Activated CD4-positive, CD25-positive, alpha-beta regulatory T cell (primary cell): Measurements from ENCODE around the gene PRR35.

ENCODE experiments used
- DNase-seq, 4 experiments: peaks; one replicate each; lab custom pipeline; 2025; lab: John Stamatoyannopoulos, UW

Gene PRR35

DNA sequence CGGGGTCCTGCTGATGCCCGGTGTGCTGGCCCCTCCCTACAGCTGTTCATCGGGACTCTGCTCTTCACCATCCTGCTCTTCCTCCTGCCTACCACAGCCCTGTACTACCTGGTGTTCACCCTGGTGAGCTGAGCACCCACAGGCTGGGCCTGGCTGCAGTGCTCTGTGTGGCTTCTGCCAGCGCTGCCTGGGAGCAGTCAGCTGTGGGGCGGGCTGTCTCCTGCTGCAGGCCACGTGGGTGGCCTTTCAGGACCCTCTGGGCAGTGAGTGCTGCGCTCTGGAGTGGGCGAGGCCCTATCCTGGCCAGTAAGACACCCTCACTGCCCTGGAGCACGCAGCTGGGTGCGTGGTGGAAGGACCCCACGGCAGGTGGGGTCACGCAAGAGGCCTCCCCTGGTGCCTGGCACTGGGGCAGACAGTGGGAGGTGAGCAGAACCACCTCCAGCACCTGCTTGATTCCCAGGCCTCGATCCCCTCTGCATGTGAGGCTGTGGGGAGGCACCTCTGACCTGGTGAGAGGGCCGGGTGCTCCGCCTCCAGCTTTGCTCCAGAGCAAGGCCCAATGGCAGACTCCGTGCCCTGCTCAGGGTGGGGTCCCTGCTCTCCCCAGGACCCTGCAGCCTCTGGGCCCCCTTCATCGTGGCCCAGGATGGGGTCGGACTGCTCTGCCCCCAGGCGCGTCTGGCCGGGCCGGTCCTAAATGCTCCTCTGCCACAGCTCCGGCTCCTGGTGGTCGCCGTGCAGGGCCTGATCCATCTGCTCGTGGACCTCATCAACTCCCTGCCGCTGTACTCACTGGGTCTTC is 20.1 kb downstream of the PRR35 start:
- no peak for DNase-seq

GRCh38 chr16:580946-581498 is 20.8 kb downstream of the PRR35 start:
- no peak for DNase-seq

- no peak for DNase-seq
Measured at GRCh38 chr16:582218-582613, 22.0 kb downstream of the PRR35 start.

GRCh38 chr16:582614-583331 is 22.6 kb downstream of the PRR35 start:
- DNase-seq = no peak

GRCh38 chr16:583470-583814 is 23.2 kb downstream of the PRR35 start:
- no peak for DNase-seq

DNA sequence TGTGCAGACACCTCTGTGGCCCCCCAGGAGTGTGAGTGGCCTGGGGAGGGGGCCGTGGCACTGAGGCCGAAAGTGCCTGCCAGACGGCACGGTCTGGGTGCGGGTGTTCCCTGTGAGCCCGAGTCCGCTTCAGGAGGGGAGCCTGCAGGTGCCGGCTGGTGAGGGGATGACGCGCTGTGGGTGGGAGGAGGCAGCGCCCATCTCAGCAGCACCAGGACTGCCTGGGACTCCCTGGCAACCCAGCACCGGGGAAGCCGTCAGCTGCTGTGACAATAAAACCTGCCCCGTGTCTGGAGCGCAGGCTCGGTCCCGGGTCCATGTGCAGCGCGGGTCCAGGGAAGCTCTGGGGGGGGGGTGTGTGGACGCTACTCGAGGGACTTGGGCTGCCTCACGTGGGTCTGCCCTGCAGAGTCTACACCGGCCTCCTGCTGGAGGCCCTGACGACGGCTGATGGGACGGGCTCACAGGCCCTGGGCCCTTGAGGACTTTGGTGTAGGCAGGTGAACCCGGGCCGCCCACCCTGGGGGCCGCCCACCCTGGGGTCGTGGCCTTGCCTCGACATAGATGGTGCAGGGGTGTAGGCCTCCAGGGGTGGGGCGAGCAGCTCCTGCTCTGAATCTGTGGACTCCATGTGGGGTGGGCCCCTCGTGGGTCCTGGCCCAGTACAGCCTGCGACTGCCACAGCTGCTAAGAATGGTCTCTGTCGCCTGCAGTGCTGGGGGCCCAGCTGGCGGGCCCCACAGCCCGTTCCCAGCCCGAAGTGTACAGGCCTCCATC is 23.8 kb downstream of the PRR35 start:
- DNase-seq = no peak

DNA sequence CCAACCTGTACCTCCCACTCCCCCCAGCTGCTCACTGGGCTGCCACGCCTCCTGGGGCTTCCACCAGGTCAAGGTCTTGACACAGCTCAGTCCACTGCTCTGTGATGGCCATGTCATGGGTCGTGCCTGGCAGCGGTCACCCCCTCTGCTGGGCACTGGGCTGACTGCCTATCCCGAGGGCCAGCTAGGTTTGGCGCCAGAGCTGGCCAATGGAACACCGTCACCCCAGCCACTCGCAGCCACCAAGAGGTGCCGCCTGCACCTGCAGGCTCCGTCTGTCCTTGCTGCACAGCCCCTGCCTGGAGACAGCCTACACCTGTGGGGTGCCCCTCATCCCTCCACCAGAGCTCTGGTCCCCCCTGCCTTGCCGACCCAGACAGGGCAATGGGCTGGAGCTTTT is 25.2 kb downstream of the PRR35 start:
- no peak for DNase-seq

GRCh38 chr16:586047-586644 is 26.0 kb downstream of the PRR35 start:
- no peak for DNase-seq

DNA sequence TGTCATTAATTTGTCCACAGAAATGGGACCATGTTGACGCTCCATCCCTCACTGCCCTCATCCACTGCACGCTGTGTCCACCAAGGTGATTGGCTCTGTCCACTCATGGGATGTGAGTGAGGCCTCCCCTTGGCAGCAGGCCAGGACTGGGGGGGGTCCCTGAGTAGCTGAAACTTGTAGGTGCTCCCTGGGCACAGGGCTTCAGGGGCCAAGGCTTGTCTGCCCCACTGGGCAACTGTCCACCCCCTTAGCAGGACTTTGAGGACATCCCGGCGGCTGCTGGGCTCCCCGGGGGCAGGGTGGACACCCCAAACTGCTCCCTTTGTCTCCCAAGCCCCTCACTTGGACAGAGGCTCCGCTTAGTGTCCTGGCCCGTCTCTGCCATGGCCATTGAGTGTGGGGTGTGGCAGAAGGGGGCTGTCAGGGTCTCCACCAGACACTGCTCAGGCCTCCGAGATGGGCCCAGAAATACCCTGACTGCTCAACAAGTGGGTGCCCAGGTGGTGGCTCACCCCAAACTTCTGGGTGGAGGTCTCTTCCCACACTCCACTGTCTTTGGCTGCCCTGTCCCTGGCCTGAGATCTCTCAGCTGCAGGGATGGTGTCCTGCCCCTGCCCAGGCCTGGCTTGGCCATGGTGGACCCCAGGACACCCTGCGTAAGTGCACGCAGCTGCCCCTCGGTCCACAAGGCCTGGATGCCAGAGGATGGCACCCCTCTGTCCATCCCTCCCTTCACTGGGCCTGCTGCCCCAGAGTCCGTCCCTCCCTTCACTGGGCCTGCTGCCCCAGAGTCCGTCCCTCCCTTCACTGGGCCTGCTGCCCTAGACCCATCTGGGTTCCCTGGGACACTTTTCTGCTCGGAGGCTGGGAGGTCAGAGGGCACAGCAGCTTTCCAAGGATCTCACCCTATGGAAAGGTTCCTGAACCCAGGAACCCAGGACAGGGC is 26.7 kb downstream of the PRR35 start:
- no peak for DNase-seq

GRCh38 chr16:588639-588888 is 28.4 kb downstream of the PRR35 start:
- DNase-seq = peak in 3 of 4 experiments; percentile 47 to 53 (median 48)

- DNase-seq = peak; percentile 95 to 99 (median 97)
Measured at GRCh38 chr16:588889-589657, 28.9 kb downstream of the PRR35 start.

DNA sequence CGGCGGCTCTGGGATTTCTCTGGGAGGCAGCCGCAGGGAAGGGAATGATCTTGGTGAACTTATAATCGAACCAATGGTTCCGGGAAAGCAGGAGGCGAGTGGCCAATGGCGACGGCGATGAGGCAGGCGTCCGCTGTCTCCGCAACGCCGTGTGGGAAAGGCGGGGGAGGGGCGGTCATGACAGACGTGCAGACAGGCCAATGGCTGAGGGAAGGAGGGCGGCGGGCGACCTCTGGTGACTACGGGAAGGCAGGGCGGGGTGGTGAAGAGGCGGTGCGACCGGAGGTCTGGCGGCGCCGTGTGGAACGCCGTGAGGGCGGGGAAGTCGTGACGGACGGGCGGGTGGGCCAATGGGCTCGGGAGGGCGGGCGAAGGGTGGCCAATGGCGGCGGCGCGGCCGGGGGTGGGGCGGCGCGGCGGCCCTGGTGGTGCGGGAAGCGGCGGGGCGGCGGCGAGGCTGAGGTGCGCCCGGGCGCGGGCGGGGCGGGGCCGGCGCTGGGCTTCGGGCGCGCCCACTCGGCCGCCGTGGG is 29.5 kb downstream of the PRR35 start, which contains the start of gene RAB40C:
RAB40C (plus strand) TSS at position 409 of the 530 bp plus-strand sequence. CDS start 226 bp downstream, outside the sequence.
- DNase-seq = peak; percentile 98 to 99 (median 98)

DNA sequence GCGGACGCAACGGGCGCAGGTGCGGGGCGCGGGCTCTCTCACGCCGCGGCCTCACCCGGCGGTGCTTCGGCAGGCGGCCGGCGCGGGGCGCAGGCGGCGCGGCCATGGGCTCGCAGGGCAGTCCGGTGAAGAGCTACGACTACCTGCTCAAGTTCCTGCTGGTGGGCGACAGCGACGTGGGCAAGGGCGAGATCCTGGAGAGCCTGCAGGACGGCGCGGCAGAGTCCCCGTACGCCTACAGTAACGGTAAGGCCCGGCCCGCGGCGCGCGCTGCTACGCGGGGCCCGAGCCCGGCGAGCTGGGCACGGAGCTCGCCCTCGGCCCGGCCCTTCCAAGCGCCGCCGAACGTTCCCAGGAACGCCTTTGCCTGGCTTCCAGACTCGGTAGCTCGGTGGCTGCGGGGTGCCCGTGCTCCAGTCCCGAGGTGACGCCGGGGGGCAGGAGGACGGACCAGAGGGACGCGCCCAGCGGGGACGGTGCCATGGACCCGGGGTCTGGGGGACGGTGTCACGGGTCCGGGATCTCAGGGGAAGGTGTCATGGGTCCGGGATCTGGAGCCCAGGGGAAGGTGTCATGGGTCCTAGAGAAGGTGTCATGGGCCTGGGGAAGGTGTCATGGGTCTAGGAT is 30.1 kb downstream of the PRR35 start:
- peak in 1 of 4 experiments; percentile 43 for DNase-seq

DNA sequence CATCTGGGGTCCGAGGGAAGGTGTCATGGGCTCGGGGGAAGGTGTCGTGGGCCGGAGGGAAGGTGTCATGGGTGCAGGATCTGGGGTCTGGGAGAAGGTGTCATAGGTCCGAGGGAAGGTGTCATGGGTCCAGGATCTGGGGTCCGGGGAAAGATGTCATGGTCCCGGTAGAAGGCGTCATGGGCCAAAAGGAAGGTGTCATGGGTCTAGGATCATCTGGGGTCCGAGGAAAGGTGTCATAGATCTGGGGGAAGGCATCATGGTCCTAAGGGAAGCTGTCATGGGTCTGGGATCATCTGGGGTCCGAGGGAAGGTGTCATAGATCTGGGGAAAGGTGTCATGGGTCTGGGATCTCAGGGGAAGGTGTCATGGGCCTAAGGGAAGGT is 30.6 kb downstream of the PRR35 start:
- DNase-seq = no peak

- no peak for DNase-seq
Measured at GRCh38 chr16:591231-591630, 31.0 kb downstream of the PRR35 start.

DNA sequence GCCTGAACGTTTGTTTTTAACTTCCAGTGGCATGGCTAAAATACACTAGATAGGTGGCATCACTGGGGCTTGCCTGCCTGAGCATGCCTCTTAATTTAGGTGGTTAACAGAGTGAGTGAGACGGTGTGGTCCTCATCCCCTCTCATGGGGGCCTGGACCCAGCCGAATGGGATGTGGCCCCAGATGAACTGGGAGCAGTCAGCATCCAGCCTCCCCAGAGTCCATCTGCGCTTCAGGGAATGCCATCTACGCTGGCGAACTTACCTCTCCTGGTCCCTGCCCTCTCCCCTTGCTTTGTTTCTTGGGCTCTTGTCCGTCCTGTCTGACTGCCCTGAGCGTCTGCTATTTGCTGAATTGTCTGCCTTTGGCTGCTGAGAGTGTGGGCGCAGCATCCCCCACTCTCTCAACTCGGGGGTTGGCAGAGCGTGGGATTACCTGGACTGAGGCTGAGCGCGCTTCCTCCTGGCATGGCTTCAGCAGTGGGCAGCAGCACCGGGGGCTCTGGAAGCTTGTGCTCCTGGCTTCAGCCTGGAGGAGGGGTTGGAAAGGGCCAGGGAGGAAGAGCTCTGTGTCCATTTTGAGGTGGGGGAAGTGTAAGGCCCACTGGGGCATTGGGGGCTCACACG is 31.8 kb downstream of the PRR35 start:
- no peak for DNase-seq

DNA sequence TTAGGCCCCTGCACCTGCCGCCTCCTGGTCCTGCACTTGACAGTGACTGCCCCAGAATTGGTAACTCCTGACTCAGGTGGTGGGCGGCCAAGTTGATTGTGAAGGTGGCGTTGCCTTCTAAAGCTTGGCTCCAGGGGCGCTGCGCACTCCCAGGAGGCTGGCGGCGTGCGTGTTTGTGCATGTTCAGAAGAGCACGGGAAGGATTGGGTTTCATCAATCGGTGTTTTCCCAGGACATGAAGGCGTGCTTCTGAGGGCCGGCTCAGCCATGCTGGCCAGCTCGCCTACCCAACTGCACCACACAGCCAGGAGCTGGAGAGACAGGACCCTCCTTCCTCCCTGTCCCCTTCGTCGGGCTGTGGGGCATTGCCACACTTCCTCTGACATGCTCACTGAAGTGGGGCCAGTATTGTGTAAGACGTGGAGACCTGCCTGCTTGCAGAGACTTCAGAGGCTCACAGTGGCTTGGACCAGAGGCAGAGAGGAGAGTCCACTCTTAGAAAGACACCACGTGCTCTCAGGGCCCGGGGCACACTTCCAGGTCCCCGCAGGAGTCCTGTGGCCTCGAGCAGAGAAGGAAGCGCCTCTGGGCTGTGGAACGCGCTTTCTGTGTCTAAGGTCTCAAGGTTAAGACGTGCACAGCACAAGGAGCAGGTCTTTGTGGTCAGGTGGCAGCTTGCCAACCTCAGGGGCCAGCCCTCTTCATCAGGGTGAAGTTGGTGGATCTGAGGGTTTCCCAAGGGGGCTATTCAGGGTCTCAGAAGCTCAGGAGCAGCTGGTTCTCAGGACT is 32.5 kb downstream of the PRR35 start:
- no peak for DNase-seq

GRCh38 chr16:593406-593805 is 33.2 kb downstream of the PRR35 start:
- DNase-seq = no peak
